Peyer's patch (tissue), 4 donors: Measurements from ENCODE around the gene DHX40.

Experiments used
- POLR2A ChIP-seq, 2 donors: fragments of 450-650 bp; IDR thresholded peaks; one replicate each; pipeline ENCODE4 v1.5.1; 2017; ENCODE audit warnings: antibody characterized with exemption in 2 of 2, mild to moderate bottlenecking in 2 of 2, moderate library complexity in 2 of 2
- TF ChIP-seq, protein P1 (sequence below), 6 experiments: fragments of 450-650 bp in 4 of 6; fragments of 200-600 bp in 2 of 6; sonication (generic) in 1 of 6; IDR thresholded peaks; one replicate each; pipeline ENCODE4 v1.5.1; 2017 to 2019; ENCODE audit warnings: antibody characterized with exemption in 6 of 6, mild to moderate bottlenecking in 3 of 6, moderate library complexity in 1 of 6

DNA sequence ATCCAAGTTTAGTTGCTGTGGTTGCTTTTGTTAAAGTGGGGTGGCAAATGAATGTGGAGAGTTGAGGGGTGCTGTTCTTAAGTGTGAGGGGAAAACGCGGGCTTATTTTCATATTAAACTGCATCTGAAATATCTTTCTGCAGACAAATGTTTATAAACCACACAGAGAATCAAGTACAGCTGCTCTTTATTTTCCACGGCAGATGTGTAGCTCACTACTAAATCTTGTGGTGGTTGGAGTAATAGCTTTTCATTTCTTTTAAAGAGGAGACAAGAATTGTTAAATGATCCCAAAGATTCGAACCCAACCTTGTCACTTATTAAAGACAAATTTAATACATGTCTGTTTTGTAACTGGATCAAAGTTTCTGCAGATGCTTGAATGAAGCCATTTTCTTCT lies 56.4 kb downstream of the DHX40 start:
- TF ChIP-seq, protein P1, sequence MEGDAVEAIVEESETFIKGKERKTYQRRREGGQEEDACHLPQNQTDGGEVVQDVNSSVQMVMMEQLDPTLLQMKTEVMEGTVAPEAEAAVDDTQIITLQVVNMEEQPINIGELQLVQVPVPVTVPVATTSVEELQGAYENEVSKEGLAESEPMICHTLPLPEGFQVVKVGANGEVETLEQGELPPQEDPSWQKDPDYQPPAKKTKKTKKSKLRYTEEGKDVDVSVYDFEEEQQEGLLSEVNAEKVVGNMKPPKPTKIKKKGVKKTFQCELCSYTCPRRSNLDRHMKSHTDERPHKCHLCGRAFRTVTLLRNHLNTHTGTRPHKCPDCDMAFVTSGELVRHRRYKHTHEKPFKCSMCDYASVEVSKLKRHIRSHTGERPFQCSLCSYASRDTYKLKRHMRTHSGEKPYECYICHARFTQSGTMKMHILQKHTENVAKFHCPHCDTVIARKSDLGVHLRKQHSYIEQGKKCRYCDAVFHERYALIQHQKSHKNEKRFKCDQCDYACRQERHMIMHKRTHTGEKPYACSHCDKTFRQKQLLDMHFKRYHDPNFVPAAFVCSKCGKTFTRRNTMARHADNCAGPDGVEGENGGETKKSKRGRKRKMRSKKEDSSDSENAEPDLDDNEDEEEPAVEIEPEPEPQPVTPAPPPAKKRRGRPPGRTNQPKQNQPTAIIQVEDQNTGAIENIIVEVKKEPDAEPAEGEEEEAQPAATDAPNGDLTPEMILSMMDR (IDR thresholded peaks at IDR 0.05): no peak
- no peak for TF ChIP-seq POLR2A (IDR thresholded peaks at IDR 0.05)
